ENCODE measurements around the gene TTC7B.

DNA sequence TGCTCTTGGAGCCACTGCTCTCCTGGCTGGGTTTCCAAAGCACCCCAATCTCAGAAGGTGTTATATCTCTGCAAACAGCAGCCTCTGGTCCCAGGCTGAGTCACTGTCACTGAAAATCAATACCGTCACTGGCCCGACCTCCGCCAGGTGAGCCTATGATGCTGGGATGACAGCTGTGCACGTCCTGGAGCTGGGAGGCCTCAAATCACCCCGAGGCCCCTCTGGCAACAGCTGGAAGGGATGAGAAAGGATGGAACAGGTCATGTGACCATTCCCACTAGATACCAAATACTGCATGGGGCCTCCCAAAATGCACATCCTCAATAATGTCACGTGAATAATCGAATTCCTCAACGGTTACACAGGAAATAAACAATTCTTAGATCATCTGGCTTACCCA lies 190.8 kb downstream of the TTC7B start:
- TF ChIP-seq ZNF274 (IDR thresholded peaks at IDR 0.05; ENCODE audit: low read depth, low read length) (no peak), YY1 (IDR thresholded peaks at IDR 0.05; ENCODE audit: insufficient read depth, insufficient read length) (no peak)

All from NT2/D1 (cell line).